Measurements from ENCODE around the gene STIP1.

STIP1 gene

DNA sequence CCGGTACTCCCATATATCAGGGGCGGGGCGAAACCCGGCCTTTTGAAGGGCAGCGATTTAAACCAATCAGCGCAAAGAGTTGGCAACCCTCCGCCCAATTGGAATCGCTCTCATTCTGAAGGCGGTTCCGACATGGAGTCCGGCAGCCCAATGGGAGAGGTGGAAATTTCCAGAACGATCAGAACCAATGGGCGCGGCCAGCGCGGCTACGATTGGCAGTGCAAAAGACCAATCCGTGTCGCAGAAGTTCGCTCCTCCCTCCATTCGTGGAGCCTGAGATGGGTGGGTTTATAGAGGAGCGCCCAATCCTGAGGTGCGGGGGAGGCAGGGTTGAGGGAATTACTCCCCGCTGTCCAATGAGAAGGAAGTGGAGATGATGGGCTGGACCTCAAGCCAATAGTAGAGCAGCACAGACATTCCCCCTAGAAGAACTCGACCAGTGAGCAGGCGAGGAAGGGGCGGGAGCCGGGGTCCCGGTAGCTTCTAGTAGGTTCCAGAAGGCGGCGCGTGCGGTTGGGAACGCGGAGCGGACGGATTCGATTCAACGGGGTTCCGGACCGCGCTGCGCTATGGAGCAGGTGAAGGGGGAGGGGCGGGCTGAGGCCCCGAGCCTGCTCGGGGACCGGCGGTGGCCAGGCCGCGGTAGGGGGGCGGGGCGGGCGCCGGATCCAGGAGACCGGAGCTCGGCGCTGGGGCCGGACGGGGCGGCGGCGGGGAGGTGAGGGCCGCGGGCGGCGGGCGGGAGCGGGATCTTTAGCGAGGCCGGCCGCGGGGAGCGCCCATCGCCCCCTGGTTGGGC, at the start of gene STIP1:
TSS of gene STIP1 (plus strand) at position 479 of the 799 bp plus-strand sequence. CDS start at position 570, 91 bp downstream.
- peak; percentile 97 for DNase-seq

DNA sequence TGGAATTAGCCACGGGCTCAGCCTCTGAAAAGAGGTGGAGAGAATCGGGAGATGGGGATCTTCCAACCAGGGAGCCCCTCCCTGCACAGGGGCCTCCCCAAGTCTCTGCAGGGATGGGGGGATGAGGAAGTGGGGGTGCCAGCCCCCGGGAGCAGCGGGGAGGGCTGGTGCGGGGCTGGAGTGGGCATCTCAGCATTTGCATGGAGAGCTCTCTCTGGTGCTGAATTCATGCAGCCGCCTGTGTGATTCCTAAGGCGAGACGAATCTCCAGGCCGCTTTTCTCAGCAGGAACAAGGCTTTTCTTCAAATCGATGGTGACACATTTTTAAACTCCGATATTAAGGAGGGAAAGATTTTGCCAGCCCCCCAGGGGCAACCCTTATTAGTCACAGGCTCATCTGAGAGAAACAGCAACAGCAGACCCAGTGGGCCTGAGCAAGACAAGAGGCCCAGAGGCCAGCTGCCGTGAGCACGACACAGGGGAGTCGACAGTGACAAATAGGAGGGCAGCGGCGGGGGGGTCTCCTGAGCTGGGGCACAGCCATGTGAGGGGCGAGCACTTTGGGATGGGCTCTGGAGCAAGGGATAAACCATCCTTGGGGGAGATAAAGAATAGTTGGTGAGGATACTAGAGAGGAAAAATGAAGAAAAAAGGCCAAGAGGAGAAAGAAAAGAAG, 49.1 kb upstream of the STIP1 start:
- DNase-seq = no peak

DNA sequence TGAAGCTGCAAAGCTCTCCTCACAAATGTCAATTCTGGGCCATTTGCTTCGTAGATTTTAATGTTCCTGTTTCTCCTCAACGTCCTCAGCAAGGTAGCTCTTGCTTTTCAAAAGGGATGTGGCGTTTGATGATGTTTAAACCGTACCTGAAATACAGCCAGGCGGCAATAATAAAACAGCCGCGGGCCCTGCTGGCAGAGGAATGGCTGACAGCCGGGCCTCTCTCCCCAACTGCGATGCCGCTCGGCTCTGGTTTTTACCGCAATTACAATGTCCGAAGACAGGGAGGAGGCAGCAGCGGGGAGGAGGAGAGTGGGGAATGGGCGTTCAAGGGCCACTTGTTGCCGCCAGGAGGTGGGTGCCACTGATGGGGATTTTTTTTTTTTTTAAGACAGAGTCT, 47.6 kb upstream of the STIP1 start:
- DNase-seq = no peak

DNA sequence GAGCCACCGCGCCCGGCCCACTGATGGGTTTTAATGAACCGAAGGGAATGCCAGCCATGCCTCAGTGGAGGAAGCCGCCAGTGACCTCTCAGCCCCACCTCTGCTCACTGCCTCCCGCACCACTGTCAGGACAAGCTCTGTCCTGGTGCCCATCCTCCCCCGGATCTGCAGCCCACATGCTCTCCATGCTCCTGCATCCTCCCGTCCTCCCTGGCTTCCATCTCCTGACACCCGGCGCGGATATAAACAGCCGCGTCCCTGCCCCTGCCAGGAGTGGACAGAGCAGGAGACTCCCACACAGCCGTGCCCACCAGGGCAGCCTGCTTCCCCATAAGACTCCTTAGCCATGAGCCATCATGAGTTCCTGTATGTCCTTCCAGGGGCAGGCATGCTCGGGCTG, 46.9 kb upstream of the STIP1 start:
- DNase-seq = no peak

DNA sequence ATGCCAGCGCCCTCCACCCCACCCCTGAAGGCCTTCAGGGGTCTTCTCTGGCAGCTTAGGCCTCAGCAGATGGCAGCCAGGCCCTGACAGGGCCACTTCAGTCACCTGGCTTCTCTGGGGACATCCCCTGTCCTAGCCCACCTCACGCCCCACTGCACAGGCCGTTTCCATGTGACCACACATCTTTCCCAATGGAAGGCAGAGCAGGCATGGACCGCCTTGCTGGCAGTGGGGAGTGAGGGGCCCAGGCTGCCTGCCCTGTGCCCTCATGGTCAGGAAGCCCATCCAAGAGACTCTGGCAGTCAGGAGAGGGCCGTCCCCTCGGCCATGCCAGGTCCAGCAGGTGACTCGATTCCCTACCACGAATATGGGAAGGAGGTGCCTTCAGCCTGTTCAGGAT, 45.9 kb upstream of the STIP1 start:
- no peak for DNase-seq

DNA sequence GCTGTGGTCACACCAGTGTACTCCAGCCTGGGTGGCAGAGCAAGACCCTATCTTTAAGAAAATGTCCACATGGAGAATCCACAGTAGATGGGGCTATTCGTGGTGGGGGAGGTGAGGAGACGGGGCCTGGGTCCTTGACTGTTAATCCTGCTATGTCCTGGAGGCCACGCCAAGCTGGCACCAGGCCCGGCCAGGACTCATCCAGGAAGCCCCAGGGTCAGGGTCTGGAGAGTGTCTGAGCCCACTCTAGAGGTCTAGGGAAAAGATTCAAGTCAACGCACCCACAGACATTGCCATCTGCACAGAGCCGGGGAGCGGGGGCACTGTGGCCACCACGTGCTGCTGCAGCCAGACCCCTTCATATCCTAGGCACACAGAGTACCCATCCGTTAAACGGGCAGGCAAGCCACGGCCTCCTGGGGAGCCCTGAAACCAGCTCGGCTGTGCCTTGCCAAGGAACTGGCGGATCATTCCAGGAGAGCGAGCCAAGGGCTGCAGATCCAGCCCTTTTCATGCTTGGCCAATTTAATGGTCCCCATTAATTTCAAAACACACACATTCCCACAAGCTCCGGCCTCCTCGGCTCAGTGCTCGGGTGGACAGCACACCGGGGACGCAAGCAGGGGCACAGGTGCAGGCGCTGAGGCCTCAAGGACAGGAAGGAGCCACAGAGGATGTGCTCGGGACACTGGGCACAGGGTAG, 44.7 kb upstream of the STIP1 start:
- DNase-seq = no peak

DNA sequence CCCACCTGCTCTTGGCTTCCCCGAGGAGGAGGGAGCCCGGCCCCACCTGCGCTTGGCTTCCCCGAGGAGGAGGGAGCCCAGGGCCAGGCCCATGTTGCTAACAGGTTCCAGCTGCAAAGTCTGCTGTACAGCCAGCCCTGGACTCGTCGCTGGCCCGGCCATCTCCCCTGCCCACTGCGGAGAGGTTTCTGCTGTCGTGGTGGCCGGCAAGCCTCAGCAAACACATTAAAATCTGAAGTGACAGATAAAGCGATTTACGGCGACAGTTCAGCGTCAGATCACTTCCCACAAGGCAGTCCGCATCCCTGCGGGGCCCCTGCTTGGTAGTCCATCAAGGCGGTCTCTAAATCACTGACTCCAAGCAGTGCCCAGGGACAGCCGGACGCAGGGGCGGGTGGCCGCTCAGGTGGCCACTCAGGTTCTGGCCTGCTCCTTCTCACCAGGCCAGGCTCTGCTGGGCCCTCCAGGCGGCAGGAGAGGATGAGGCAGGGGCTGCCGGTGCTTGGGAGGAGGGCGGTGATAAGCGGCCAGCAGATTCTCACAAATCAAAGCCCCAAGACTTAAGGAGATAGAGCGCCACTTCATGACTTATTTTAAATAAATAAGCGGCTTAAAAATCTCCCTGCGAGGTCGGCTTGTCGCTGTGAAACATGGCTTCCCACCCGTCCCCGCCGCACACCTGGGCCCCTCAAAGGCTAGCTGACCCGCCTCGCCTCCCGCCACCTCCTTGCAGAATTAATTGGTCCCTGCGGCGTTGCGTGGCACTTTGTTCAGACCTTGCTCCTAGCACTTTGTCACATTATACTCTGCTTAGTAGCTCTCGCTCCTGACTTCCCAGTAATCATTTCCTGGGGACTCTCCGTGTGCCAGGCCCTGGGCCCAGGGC, 41.1 kb upstream of the STIP1 start:
- no peak for DNase-seq

DNA sequence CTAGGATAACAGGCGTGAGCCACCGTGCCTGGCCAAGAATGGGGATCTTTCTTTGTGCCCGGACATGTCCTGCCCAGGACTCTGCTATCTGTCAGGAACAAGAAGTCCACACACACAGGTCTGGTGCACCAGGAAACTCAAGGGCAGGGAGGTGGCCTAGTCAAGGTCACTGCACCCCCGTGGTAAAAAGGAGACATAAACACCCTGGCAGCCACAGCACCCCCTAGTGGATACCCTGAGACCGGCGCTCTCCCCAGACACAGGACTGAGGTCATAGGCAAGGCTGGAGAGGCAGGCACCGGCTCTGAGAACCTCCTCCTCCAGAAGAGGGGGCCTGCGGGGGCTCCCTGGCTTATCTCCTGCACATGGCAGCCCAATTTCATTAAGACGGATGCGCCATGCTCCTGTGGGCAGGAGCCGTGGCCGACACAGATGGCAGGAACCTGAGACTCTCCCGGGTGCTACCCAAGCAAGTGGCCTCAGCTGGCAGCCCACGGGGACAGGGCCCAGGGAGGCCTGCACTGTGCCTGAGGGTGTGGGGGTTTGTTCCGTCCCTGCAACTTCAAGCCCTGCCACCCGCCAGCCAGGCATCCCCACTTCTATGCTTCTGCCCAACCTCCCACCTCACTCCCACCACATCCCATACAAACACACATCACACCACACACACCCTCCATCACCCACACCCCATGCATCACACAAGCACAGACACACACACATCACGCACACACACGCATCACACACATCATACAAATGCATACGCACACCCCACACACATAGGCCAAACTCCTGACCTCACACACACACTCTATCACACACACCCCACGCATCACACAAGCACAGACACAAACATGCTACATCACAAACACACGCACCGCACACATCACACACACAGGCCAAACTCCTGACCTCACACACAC, 39.7 kb upstream of the STIP1 start:
- peak; percentile 31 for DNase-seq

DNA sequence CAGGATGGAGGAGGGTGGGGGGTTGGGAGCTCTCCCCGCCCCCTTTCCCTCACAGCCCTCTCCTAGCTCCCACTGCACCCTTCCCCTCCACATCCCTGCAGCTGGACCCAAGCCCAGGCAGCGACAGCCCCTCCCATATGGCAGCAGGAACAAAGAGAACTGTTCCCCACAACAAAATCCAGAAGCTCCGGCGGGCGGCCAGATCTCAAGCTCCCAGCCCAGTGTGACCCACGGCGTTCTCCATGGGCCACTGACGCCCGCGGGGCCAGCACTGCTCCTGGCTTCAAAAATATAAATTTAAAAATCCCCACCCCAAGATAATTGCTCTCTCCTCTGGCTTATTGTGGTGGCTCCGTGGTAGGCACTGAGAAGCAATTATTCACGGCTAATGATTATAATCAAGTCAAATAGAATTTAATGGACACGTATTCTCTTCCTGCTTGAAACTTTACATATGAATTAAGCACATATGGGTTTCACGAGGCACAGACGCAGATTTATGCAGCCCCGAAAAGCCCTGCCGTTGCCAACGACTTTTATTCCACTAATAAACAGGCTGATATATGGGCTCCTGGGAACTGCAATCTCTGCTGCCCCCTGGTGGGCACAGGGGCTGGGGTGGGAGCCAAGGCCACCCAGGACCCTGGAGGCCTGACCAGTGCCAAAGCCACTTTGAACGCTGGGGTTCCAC, 37.6 kb upstream of the STIP1 start:
- DNase-seq = peak; percentile 53

DNA sequence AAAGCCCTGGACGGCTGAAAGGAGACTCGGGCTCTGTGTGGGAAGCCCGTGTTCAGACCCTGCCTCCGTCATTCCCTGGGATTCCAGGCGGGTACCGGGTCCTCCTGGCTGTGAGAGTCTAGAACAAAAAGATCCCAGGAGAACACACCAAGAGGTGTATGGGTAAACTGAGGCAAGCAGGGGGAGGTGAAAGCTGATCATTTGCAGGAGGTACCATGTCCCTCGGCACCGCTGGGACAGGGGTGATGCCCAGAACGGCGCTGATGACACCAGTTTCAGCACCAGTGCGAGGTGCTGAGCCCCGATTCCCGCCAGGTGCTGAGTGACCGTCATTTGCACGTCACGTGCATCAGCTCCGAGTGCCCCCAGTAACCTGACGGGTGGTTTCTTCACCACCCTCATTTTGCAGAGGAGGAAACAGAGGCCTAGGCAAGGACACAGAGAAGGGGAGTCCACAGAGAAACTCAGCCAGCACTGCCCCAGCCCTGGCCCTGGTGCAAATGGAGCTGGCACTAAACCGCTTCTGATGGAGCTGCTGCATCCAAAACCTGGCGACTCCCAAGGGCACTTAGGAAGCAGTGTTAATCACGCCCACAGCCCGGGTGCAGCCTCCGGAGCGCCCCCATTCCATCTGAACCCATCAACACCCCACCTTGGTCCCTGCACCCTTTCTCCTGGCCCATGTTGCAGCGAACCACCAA, 36.9 kb upstream of the STIP1 start:
- DNase-seq = no peak

DNA sequence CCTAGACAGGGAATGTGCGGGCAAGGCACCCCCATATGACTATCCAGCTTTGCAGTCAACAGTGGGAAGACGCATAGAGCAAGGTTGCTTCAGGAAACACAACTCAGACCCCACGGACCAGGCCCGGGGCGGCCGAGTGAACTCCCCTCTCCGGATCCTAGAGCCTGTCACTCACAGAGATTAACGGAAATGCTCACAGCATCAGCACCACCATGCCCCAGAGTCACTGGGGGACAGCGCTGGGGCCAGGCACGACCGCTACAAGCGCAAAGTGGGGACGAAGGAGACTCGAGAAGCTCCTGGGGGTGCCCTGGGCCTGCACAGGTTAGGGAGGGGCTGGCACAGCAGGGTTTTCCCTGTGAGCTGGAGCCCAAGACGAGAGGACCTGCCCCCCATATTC, 35.9 kb upstream of the STIP1 start:
- no peak for DNase-seq

DNA sequence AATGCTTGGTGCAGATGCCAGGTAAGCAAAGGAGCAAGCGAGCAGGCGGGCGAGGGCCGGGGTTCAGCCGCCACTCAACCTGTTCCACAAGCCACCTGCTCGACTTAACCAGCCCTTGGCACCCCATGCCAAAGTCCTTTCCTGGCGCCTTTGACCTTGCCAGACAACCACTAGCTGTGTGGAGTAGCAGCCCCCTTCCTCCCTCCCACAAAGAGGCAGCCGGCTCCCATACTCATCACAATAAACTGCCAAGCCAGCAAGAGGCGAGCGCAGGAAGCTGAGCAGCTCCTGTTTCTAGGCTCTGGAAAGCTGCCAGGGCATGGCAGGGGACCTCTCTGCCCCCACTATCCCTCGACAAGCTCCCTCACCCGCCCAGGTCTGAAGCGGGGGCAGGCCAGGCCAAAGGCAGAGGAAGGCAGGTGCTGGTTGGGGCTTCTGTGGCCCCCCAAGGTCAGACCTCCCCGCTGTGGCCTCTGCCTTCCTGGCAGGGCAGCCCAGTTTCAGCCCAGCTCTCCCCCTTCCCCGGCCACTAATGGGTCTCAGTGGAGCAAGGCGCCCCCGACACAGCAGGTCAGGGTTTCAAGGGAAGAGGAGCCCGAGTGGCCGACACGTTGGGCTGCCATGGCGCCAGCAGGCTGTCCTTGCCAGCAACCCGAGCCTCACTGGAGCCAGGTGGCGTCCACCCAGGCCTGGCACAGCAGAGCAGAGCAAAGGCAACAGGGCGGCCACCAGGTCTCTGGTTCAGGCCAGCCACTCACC, 35.3 kb upstream of the STIP1 start:
- DNase-seq = no peak

DNA sequence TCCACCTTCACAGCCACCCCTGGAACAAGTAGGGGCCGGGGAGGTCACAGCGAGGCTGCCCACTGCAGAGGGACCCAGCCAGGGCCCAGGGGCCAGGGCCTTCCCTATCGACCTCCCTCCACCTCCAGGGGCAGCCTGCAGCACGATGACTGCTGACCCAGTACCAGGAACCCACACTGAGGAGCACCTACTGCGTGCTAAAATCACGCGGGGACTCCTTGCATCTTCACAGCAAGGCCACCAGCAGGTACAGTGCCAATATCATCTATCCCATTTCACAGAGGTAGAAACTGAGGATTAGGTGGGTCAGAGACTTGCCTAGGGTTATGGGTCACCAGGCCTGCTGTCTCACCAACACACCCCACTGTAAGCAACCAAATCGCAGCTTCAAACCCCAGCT, 34.6 kb upstream of the STIP1 start:
- DNase-seq = no peak

DNA sequence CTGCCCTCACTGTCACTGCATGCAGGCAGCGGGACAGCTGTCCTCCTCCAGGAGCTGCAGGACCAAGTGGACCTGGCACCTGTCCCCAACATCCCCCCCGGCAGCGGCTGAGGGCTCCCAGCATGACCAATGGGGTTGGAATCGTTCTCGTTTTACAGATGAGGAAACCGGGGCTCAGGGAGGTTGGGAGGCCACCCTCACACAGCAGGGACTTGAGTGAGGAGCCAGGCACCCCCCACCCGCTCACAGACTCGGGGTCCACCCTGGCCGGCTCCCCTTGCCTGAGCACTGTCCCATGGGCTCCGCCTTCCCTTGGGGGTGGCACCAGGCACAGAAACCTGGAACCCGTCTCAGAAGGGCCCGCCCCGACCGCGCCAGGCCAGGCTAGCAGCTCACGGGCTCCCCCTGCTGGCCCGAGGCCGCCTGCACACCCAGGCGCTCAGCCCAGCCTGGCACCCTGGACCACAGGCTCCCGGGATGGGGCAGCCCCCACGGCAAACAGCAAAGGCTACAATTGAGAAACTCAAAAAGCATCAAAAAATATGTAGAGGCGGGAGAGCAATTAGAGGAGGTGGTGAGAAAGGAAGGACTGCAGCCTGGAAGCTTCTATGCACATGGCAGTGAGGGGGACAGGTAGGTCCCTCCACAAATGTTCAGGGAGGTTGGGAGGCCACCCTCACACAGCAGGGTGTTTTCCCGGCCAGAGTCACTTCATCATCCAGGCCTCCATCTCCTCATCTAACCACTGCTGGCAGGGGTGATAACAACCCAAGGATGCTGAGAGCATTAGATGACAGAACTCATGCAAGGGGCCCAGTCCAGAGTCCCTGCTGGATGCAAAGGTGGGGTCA, 32.9 kb upstream of the STIP1 start:
- peak; percentile 56 for DNase-seq

DNA sequence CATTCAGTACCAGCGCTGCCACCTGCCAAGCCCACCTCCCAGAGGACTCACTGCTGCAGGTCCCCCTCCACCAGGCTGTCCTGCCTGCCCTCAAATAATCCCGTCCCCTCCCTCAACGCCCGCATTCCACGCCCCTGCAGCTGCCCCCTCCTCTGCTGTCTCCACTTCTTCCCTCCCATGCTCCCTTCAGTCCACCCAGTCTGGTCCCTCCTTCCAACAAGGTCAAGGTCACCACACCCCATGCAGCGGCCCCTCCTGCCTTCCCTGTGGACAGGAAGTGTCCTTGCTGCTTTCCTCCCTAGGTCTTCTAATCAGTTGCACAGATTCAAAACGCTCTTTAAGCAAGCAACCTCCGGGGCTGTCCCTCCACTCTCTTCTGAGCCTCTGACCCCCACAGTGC, 32.2 kb upstream of the STIP1 start:
- DNase-seq = no peak

DNA sequence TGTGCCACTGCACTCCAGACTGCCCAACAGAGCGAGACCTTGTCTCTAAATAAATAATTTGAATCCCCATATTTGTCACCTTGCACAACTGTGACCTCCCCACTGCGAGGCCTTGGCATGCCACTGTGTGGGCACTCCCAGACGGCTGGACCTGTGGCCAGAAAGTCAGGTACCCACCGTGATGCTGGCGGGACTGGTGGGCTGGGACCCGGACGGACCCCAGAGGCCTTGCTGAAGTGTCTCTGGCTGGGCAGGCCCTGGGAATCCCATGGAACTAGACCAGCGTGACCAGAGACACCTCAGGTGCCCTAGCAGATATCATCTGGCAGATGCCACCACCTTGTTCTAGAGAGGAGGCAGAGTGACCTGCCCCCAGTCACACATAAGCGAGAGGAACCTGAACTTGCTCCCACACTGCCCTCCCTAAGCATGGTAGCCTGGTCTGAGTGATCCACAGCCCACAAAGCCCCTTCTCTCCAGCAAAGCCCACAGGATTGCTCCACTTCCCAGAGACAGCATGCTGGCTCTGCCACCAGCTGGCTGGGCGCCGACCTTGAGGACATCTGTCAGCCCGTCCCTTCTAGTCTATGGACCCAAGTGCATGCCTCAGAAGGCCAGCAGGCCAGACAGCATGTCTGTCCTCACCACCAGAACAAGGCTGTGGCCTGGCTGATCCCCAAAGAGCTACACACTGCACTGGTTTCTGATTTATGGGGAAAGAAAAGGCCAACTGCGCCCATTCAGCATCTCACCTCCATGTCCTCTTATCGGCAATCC, 29.5 kb upstream of the STIP1 start:
- no peak for DNase-seq

DNA sequence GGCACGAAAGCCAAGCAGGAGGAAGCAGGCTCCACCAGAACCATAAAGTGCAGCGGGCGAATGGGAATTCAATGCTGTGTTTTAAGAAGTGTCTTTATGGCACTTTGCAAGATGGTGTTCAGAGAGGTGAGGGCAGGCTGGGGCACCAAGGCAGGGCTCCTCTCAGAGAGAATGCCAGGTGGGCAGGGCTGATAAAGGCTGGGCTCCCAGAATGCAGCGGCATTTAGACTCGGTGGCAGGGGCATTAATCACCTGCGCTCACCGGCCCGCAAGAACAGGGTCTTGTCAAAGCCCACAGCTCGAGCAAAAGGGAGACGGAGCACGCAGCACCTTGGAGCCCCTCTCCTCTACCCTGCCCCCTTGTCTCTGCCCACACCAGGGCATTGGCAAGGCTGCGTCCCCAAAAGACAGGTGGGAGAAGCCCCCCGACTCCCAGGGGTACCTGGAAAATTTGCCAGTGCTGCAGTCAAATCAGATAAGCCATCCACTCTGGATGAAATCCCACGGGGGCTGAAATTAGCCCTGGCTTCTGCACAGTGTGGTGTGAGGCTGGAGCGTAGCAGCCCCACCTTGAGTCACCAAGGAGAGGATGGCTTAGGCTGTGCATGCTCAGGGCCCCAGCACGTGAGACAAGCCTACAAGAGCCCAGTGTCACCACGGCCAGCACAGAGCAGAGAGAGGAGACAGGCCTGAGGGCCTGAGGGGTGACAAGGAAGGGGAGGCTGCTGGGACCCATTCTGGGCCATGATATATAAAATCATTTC, 28.2 kb upstream of the STIP1 start:
- no peak for DNase-seq
